GF-D8 (cell line): ENCODE data around the gene TMEM121.

Experiments used
- DNase-seq: peaks from one replicate; lab custom pipeline; 2025; lab: John Stamatoyannopoulos, UW

The TMEM121 gene

DNA sequence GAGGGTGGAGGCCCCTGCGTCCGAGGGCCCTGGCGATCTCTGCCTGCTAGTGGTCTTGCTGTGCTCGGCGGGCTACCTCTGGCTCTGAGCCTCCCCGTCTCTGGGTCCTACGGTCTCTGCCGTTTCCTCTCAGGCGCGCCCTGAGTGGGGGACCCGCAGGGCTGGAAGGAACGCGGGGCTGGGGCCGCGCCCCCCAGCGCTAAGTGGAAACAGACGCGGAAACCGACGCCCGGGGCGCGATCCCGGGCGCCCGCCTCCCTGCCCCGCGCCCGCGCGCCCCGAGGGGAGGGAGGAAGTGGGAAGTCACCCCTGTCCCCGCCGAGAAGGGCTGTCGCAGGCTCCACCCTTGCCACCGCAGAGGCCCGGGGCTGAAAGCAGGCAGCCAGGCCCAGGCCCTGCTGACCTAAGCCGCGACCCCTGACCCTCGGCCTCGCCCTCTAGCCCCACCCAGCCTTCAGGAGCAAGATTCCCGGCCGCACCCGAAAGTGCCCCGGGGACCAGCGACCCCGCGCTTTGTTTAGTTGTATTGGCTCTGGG, 38.9 kb upstream of the TMEM121 start:
- DNase-seq = no peak

DNA sequence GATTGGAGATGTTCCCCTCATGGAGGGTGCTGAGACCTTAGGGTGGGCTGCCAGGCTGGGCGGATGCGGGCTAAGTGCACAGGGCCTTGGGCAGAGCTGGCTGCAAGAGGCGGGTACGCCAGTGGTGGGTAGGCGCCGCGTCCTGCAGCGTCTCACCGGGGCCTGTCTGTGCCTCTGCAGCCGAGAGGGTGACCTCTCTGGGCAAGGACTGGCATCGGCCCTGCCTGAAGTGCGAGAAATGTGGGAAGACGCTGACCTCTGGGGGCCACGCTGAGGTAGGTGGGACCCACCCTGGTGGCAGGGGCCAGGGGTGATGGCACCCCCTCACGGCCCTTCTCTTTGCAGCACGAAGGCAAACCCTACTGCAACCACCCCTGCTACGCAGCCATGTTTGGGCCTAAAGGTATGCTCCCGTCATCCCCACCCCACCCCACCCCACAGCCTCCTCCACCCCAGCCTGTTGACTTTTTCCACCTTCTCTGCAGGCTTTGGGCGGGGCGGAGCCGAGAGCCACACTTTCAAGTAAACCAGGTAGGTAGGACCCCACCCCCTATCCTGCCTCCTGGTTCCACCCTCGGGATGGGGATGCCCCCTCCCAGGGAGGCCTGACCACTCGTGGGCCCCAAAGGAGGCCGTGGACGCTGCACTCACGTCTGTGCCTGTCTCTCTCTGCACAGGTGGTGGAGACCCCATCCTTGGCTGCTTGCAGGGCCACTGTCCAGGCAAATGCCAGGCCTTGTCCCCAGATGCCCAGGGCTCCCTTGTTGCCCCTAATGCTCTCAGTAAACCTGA, 38.2 kb upstream of the TMEM121 start:
- no peak for DNase-seq

GRCh38 chr14:105488781-105489541, 37.4 kb upstream of the TMEM121 start:
- DNase-seq = no peak

DNA sequence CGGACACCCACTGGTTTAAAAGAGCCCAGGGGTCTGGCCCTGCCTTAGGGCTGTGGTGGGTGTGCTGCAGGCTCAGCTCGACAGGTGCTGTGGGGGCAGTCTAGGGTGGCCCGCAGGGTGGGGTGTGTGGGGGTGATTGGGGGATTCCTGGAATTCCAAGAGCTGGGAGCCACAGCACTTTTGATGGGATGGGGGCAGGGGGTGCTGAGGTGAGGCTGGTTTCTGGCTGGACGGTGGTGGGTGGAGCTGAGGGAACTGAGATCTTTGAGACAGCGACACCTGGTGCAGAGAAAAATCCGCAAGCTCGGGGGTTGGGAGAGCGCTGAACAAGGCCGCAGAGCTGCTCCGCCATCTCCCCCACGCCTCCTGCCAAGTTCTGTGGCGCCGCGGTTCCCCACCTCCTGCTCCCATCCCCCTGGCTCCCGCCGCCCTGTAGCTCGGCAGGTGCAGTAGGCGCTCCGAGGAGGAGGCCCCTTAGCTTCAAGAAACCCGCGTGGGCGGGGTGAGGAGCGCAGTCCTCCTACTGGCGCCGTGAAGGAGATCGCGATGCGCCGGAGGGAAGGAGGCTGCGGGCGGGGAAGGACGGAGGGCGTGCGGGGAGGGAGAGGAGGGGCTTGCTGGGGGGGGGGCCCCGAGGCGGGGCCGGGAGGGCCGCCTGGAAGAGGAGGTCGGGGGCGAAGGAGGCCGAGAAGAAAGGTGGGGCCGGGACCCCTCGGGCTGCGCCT, 36.7 kb upstream of the TMEM121 start:
- peak; percentile 34 for DNase-seq

- no peak for DNase-seq
Measured at GRCh38 chr14:105490267-105490571, 36.2 kb upstream of the TMEM121 start.

DNA sequence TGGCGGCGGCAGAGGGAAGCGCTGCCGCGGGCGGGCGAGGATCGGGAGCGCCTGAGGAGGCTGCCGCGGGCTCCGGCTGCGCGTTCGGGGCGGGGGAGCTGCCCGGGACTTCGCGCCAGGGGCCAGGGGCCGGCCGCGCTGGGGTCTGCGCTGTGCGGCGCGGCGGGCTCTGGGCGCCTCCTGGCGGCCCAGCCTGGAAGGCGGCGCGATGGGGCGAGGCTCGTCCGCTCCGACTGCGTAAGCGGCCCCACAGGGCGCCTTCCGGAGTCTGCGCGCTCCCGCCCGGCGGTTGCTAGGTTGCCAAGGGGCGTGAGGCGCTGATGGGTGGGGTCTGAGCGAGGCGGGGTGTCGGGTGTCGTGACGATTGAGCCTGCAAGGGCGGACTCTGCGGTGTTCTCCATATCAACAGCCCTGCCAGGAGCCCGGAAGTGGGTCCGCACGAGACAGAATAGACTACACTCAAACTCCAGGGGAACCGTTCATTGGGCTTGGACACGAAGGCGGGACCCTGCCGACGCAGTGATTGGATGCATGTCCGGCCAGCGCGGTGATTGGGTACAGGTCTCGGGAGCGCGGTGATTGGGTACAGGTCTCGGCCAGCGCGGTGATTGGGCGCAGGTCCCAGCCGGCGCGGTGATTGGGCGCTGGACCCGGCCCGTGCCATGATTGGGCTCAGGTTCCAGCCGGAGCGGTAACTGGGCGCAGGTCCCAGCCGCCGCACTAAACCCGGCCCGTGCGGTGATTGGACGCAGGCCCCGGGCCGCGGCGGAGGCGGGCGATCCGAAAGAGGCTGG, 35.6 kb upstream of the TMEM121 start, which contains the start of gene TEDC1:
Gene TEDC1 (plus strand): TSS at position 675 of the 794 bp plus-strand sequence. CDS start 130 bp downstream, outside the sequence.
- peak; percentile 95 for DNase-seq

DNA sequence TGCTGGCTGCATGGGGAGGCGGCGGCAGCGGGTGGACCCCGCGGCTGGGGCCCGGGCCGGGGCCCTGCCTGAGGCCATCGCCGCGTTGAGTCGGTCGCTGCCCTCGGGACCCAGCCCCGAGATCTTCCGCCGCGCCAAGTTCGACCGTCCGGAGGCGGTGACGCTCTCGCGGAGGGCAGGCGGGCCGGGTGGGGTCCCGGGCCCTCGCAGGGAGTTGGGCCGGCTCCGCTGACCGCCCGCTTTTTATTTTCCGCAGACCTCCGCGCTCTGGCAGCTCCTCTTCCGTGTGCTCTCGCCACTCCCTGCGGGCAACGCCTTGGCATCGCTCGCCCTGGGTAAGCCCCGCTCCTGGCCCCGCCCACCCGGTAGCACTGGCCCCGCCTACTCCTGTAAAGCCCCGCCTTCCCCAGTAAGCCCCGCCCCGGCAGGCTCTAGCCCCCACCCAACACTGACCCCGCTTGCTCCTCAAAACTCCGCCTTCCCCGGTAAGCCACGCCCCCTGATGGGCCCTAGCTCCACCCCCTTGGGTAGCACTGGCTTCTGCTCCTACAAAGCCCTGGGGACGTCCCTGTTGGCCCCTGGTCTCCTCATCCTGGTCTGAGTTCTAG, 34.9 kb upstream of the TMEM121 start:
- DNase-seq = peak; percentile 24

- no peak for DNase-seq
Measured at GRCh38 chr14:105492031-105492970, 34.1 kb upstream of the TMEM121 start.

DNA sequence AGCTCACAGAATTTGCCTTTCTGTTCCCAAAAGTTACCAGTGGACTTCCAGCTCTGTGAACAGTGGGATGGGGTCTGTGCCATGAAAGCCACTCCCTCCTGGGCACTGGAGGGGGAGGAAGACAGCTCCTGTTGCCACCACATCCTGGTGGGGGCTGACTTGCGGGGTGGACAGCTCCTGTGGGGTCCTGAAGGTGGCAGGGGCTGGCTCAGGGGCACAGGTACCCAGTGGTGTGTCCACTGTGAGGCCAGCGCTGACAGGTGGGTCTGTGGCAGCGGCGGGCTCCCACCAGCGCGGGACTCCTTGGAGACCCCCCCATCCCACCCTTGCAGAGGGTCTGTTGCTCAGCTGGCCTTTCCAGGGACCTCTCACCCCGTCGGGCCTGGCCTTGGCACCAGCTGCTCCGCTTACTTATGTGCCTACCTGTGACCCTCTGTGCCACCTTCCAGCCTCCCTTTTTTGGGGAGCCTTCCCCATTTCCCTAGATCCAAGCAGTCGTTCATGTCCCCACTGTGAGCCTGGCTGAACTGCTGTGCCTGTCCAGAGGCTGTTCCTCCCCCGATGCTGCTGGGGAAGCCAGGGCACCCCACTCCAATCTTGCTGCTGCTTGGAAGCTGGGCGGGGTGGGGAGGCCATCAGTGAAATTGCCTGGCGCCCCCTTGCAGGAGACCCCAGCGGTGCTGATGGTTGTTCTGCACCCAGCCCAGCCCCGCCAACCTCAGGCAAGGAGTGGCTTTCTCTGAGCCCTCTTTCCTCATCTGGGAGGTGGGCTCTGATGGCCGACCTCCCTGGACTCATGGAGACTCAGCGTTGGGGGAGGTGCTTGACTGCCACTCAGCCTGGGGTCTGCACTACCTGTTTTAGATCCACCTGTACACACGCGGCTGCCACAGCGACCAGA, 33.2 kb upstream of the TMEM121 start:
- DNase-seq = no peak

GRCh38 chr14:105493921-105494605, 32.3 kb upstream of the TMEM121 start:
- no peak for DNase-seq

GRCh38 chr14:105494606-105494929, 31.8 kb upstream of the TMEM121 start:
- DNase-seq = no peak

DNA sequence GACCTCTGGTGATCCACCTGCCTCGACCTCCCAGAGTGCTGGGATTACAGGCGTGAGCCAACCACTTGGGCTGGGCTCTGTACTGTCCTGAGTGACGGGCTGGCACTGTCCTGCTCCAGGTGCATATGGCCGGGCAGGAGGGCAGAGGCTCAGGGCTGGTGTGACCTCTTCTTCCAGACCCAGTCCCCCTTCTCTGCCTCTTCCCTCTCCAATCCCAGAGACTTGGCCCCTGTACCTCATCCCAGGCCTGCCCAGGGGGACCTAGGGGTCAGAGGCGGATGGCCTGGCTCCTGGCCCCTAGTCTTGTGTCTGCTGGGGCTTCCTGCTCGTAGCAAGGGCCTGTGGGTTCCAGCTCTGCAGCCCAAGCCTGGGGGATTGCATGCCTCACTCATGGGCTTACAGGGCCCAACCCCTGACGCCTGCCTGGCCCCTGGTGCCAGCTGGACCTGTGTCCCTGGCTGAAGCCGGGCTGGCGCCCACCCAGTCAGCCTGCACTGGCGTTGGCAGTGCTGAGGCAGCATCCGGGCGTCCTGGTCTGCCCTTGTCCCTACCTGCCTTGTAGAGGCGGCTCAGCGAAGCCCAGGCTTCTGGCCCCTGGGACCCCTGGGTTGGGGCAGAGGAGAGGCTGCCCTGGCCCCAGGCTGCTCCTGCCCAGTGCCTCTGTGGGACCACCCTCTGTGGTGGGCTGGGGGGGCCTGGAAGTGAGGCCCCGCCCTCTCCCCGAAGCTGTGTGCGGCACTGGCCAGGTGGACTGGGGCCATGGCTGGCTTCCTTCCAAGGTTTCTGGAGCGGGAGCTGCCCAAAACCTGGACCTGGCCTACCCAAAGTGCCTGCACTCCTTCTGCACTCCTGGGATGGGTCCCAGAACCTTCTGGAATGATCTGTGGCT, 31.0 kb upstream of the TMEM121 start:
- no peak for DNase-seq

GRCh38 chr14:105495990-105496830, 30.2 kb upstream of the TMEM121 start:
- no peak for DNase-seq

GRCh38 chr14:105496831-105497591, 29.4 kb upstream of the TMEM121 start:
- no peak for DNase-seq

GRCh38 chr14:105497671-105498429, 28.5 kb upstream of the TMEM121 start:
- DNase-seq = no peak
